Mucosa of stomach (tissue), 1 donor: ENCODE results near the gene DOCK3.

Experiments used
- H3K27me3 ChIP-seq: one replicate; pipeline ENCODE4 v1.7.0; 2013; ENCODE audit warnings: mild to moderate bottlenecking, low read length; ENCODE audit not compliant: control insufficient read depth, insufficient read depth
- H3K36me3 ChIP-seq: one replicate; pipeline ENCODE4 v1.7.0; 2013; ENCODE audit warnings: low read length; ENCODE audit not compliant: control insufficient read depth, insufficient read depth
- H3K4me1 ChIP-seq: one replicate; pipeline ENCODE4 v1.7.0; 2013; ENCODE audit warnings: mild to moderate bottlenecking, low read length; ENCODE audit not compliant: control insufficient read depth, insufficient read depth
- H3K4me3 ChIP-seq: one replicate; pipeline ENCODE4 v1.7.0; 2013; ENCODE audit warnings: low read length
- H3K9ac ChIP-seq: one replicate; pipeline ENCODE4 v1.7.0; 2013; ENCODE audit warnings: mild to moderate bottlenecking, low read length, moderate library complexity
- H3K9me3 ChIP-seq: one replicate; pipeline ENCODE4 v1.7.0; 2013; ENCODE audit warnings: mild to moderate bottlenecking, low read length, moderate library complexity; ENCODE audit not compliant: control insufficient read depth
- donor health status: Pancreatic carcinoma.

DOCK3 gene

GRCh38 chr3:51337666-51338065 is 662.9 kb downstream of the DOCK3 start:
- H3K27me3 ChIP-seq: no peaks in the 10 kb centered on the region
- H3K4me3 ChIP-seq: no peak overlapping the region
- no peaks in the 10 kb centered on the region for H3K36me3 ChIP-seq
- no peak overlapping the region for H3K9ac ChIP-seq
- no peaks in the 10 kb centered on the region for H3K9me3 ChIP-seq
- H3K4me1 ChIP-seq: peaks cover 13% of the 10 kb centered on the region

GRCh38 chr3:51338632-51339031 is 663.9 kb downstream of the DOCK3 start:
- H3K27me3 ChIP-seq: no peaks in the 10 kb centered on the region

GRCh38 chr3:51340013-51340829 is 665.5 kb downstream of the DOCK3 start:
- no peak overlapping the region for H3K9ac ChIP-seq
- H3K27me3 ChIP-seq: no peaks in the 10 kb centered on the region
- no peaks in the 10 kb centered on the region for H3K9me3 ChIP-seq
- H3K36me3 ChIP-seq: no peaks in the 10 kb centered on the region
- H3K4me1 ChIP-seq: peaks cover 24% of the 10 kb centered on the region
- no peak overlapping the region for H3K4me3 ChIP-seq

More at GRCh38 chr3:51338632-51339031, 663.9 kb downstream of the DOCK3 start:
- H3K36me3 ChIP-seq: no peaks in the 10 kb centered on the region
- H3K4me3 ChIP-seq: no peak overlapping the region
- H3K9me3 ChIP-seq: no peaks in the 10 kb centered on the region
- H3K9ac ChIP-seq: no peak overlapping the region
- peaks cover 13% of the 10 kb centered on the region for H3K4me1 ChIP-seq

GRCh38 chr3:51340989-51341636 is 666.4 kb downstream of the DOCK3 start:
- Histone ChIP-seq H3K4me1 (peaks cover 24% of the 10 kb centered on the region), H3K36me3 (no peaks in the 10 kb centered on the region), H3K9me3 (no peaks in the 10 kb centered on the region), H3K27me3 (no peaks in the 10 kb centered on the region), H3K4me3 (no peak overlapping the region), H3K9ac (no peak overlapping the region)

GRCh38 chr3:51343918-51344687 is 669.4 kb downstream of the DOCK3 start:
- Histone ChIP-seq H3K27me3 (no peaks in the 10 kb centered on the region), H3K9me3 (no peaks in the 10 kb centered on the region), H3K4me1 (peaks cover 24% of the 10 kb centered on the region), H3K4me3 (no peak overlapping the region), H3K36me3 (no peaks in the 10 kb centered on the region), H3K9ac (no peak overlapping the region)

GRCh38 chr3:51350751-51351150 is 676.0 kb downstream of the DOCK3 start:
- H3K36me3 ChIP-seq: no peaks in the 10 kb centered on the region
- peaks cover 2% of the 10 kb centered on the region for H3K4me1 ChIP-seq
- H3K9ac ChIP-seq: no peak overlapping the region
- no peaks in the 10 kb centered on the region for H3K9me3 ChIP-seq
- no peak overlapping the region for H3K4me3 ChIP-seq
- no peaks in the 10 kb centered on the region for H3K27me3 ChIP-seq

- no peaks in the 10 kb centered on the region for H3K36me3 ChIP-seq
- no peaks in the 10 kb centered on the region for H3K9me3 ChIP-seq
- peaks cover 21% of the 10 kb centered on the region for H3K4me1 ChIP-seq
- H3K9ac ChIP-seq: no peak overlapping the region
- no peak overlapping the region for H3K4me3 ChIP-seq
- H3K27me3 ChIP-seq: no peaks in the 10 kb centered on the region
Observed at GRCh38 chr3:51353131-51353530, 678.4 kb downstream of the DOCK3 start.

- H3K9ac ChIP-seq: no peak overlapping the region
- H3K27me3 ChIP-seq: no peaks in the 10 kb centered on the region
- no peak overlapping the region for H3K4me3 ChIP-seq
- H3K9me3 ChIP-seq: no peaks in the 10 kb centered on the region
- peaks cover 21% of the 10 kb centered on the region for H3K4me1 ChIP-seq
- H3K36me3 ChIP-seq: no peaks in the 10 kb centered on the region
Observed at GRCh38 chr3:51353691-51354090, 679.0 kb downstream of the DOCK3 start.

- no peaks in the 10 kb centered on the region for H3K36me3 ChIP-seq
- no peak overlapping the region for H3K4me3 ChIP-seq
- H3K9ac ChIP-seq: no peak overlapping the region
- no peaks in the 10 kb centered on the region for H3K27me3 ChIP-seq
- peaks cover 21% of the 10 kb centered on the region for H3K4me1 ChIP-seq
- H3K9me3 ChIP-seq: no peaks in the 10 kb centered on the region
Observed at GRCh38 chr3:51354172-51354571, 679.4 kb downstream of the DOCK3 start.

GRCh38 chr3:51354731-51355615 is 680.2 kb downstream of the DOCK3 start:
- Histone ChIP-seq H3K9ac (no peak overlapping the region), H3K27me3 (no peaks in the 10 kb centered on the region), H3K4me1 (peaks cover 21% of the 10 kb centered on the region), H3K36me3 (no peaks in the 10 kb centered on the region), H3K4me3 (no peak overlapping the region), H3K9me3 (no peaks in the 10 kb centered on the region)

- no peak overlapping the region for H3K9ac ChIP-seq
- H3K27me3 ChIP-seq: no peaks in the 10 kb centered on the region
- no peak overlapping the region for H3K4me3 ChIP-seq
- H3K9me3 ChIP-seq: no peaks in the 10 kb centered on the region
- no peaks in the 10 kb centered on the region for H3K36me3 ChIP-seq
- H3K4me1 ChIP-seq: peaks cover 21% of the 10 kb centered on the region
Observed at GRCh38 chr3:51355891-51356578, 681.3 kb downstream of the DOCK3 start.
